Raji (cell line): ENCODE data around the gene CRACDL.

Experiments used
- POLR2A ChIP-seq: IDR thresholded peaks from 2 replicates; pipeline ENCODE4 v1.6.1; 2011; ENCODE audit warnings: low read depth, low read length, control low read depth; ENCODE audit not compliant: insufficient read depth

CRACDL gene

GRCh38 chr2:98793275-98793674 is 142.8 kb downstream of the CRACDL start:
- no peak for TF ChIP-seq POLR2A

- TF ChIP-seq POLR2A, result no peak
Observed at GRCh38 chr2:98790221-98790620, 145.8 kb downstream of the CRACDL start.

- no peak for TF ChIP-seq POLR2A
Observed at GRCh38 chr2:98787700-98788099, 148.3 kb downstream of the CRACDL start.

- no peak for TF ChIP-seq POLR2A
Observed at GRCh38 chr2:98786179-98786578, 149.8 kb downstream of the CRACDL start.

- TF ChIP-seq POLR2A, result no peak
Observed at GRCh38 chr2:98782570-98782969, 153.5 kb downstream of the CRACDL start.

- no peak for TF ChIP-seq POLR2A
Observed at GRCh38 chr2:98781822-98782221, 154.2 kb downstream of the CRACDL start.

- TF ChIP-seq POLR2A, result no peak
Observed at GRCh38 chr2:98778741-98779483, 157.1 kb downstream of the CRACDL start.

GRCh38 chr2:98778151-98778550 is 157.9 kb downstream of the CRACDL start:
- no peak for TF ChIP-seq POLR2A

- TF ChIP-seq POLR2A, result no peak
Observed at GRCh38 chr2:98777710-98778109, 158.3 kb downstream of the CRACDL start.

GRCh38 chr2:98777076-98777475 is 158.9 kb downstream of the CRACDL start:
- no peak for TF ChIP-seq POLR2A

GRCh38 chr2:98776136-98776535 is 159.9 kb downstream of the CRACDL start:
- no peak for TF ChIP-seq POLR2A

GRCh38 chr2:98775146-98775986 is 160.7 kb downstream of the CRACDL start:
- TF ChIP-seq POLR2A, result no peak

- TF ChIP-seq POLR2A, result no peak
Observed at GRCh38 chr2:98773907-98774306, 162.1 kb downstream of the CRACDL start.

GRCh38 chr2:98773169-98773568 is 162.9 kb downstream of the CRACDL start:
- TF ChIP-seq POLR2A, result no peak

GRCh38 chr2:98772536-98772935 is 163.5 kb downstream of the CRACDL start:
- TF ChIP-seq POLR2A, result no peak
